ENCODE results near the gene ZNF735.

GRCh38 chr7:64192775-64193174 lies 14.2 kb upstream of the ZNF735 start:
- TF ChIP-seq BACH1 (IDR thresholded peaks at IDR 0.05; ENCODE audit: low read length) (no peak), CEBPB (IDR thresholded peaks at IDR 0.05; ENCODE audit: low read depth, low read length) (no peak), JUND (IDR thresholded peaks at IDR 0.05; ENCODE audit: low read length) (no peak), HDAC2 (IDR thresholded peaks at IDR 0.05; ENCODE audit: borderline replicate concordance in 1 of 2, low read depth in 2 of 2, low read length in 2 of 2) (no peak), RFX5 (IDR thresholded peaks at IDR 0.05; ENCODE audit: borderline replicate concordance, low read depth, low read length) (no peak), CREB1 (IDR thresholded peaks at IDR 0.05) (no peak)
- TF ChIP-seq, protein P1, sequence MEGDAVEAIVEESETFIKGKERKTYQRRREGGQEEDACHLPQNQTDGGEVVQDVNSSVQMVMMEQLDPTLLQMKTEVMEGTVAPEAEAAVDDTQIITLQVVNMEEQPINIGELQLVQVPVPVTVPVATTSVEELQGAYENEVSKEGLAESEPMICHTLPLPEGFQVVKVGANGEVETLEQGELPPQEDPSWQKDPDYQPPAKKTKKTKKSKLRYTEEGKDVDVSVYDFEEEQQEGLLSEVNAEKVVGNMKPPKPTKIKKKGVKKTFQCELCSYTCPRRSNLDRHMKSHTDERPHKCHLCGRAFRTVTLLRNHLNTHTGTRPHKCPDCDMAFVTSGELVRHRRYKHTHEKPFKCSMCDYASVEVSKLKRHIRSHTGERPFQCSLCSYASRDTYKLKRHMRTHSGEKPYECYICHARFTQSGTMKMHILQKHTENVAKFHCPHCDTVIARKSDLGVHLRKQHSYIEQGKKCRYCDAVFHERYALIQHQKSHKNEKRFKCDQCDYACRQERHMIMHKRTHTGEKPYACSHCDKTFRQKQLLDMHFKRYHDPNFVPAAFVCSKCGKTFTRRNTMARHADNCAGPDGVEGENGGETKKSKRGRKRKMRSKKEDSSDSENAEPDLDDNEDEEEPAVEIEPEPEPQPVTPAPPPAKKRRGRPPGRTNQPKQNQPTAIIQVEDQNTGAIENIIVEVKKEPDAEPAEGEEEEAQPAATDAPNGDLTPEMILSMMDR (IDR thresholded peaks at IDR 0.05; ENCODE audit: control extremely low read depth in 1 of 3, insufficient read depth in 1 of 3, low read depth in 1 of 3, low read length in 3 of 3) = no peak
